Measurements from ENCODE around the gene MAP3K20.

The MAP3K20 gene

DNA sequence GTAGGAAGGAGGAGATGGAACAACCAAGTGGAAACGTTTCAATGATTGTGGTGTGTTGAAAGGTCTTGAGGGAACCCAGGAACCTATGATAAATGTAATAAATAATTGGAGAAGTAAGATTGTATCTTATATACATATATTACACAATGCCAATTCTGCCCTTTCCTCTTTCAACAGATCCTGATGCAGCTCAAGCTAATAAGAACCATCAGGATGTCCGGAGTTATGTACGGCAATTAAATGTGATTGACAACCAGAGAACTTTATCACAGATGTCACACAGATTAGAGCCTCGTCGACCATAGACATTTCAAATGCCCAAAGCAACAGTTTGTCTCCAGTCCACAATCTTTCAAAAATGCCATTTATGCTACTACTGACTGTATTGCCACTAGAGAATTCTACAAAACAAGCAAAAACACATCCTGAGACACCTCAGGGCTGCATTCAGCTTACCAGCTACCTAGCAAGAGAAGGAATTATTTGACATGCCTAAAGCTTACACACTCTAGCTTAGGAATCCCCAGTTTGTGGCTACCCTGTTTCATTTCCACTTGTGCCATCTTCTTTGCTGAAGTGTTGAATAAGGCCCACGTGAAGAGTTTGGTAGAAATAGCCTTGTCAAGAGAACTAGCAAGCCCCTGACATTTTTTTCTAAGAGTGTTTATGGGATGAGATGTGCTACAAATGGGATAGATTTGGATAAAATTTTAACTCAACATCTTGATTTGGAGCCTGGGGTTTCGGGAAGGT is 24.0 kb upstream of the MAP3K20 start:
- DNase-seq, result no peak

DNA sequence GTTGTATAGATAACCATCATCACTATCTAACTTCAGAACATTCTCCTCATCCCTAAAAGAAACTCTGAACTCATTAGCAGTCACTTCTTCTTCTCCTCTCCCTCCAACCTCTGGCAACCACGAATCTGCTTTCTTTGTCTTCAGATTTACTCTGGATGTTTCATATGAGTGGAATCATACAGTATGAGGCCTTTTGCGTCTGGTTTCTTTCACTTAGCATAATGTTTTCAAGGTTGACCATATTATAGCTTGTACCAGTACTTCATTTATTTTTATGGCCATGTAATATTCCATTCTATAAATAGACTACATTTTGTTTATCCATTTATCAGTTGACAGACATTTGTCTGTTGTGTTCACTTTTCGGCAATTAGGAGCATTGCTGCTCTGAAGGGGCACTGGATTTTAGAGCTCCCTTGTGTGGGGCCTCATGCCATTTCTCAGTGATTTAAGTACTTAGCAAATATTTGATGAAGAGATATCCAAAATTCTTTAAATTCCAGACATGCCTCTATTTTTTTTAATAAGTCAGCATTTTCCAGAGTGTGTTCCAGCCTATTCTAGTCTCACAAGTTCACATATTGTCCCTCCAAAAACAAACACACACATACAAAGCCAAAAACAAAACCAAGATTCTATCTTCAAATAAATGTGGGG is 22.5 kb upstream of the MAP3K20 start:
- DNase-seq, result no peak

DNA sequence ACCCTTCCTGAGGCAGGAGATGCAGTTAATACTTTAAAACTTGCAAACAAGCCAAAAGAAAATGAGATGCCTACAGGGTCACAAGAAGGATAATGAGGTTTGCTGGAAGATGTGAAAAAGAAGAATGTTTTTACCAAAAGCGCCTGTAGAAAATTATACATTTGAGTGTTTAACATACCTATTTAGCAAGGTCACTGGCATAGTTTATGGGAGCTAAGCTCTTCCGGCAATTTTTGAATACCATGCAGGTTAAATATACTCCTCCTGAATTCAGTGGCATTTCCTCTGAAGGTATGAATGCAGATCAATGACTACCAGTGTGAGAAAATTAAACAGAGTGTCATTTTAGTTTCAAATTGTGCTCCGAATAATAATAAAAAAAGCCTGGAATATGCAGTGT is 21.2 kb upstream of the MAP3K20 start:
- DNase-seq, result no peak

DNA sequence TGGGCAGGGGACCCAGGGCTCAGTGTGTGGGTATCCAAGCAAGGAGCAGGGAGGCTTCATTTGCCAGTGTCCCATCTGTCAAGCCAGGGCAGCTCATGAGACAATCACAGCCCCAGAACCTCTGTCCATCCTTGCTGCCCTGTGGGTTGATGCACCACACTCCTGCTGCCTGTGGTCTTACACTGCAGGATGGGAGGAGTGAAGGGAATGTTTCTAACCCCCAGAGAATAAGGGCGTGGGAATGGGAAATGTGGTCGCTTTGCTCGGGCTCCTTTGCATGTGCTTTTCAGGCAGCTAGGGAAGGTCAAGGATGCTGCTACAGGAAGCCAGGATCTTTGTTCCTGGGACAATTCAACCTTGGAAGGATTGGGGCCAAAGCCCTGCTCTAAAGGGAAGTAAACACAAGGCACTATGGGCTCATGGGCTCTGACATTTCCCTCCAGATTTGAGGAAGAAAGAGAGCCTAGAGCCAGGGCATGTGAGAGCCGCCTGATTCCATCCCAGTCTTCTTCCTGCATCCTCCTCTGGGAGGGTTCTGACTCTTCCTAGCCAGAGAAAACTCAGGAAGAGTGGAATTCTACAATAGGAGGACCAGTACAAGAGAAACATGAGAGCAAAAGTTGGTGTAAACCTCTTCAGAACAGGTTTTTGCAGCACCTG is 18.8 kb upstream of the MAP3K20 start:
- DNase-seq, result no peak

DNA sequence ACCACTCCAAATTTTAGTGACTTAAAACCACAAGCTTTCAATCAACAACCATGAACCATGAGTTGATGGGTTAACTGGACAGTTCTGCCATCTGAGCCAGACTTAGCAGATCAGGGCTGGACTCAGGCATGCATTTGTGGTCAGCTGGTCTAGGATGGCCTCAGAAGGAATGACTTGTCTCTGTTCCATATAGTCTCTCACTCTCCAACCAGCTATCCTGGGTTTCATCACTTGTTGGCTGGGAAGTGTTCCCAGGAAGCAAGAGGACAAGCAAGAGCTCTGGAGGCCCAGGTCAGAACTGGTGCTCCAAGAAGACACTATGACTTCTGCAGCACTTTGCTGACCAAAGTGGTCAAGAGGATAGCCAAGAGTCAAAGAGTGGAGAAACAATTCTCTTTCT is 17.5 kb upstream of the MAP3K20 start:
- no peak for DNase-seq

DNA sequence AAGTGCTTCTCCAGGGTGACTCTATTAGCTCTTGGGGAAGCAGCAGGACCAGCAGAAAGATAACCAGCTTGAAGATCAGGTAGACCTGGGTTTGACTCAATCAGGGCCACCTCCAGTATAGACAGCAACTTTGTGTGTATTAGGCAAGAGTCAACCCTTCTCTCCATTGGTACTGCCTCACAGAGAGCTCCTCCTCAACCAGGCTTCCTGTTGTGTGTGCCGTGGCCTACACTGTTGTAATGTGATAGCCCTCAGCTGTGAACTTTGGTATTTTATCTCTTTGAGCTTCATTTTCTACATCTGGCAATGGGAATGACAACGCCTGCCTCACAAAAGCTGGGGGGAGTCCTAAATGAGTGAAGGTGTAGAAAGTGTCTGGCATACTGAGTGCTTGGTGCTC is 17.0 kb upstream of the MAP3K20 start:
- no peak for DNase-seq

DNA sequence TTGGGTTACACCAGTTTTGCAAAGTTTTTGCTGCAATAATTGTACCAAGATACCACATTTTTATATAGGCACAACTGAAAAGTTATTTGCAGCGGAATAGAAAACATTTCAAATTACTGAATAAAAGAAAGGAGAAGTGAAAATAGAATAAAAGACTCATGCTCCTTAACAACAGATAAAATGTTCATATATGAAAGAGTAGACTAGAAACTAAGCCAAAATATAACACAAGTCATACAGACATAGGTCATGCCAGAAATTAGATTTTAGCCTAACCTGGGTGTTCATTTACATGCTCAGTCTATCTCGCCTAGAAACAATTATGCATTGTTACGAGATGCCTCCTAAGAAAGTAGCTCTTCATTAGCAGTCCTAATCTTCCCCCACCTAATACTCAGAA is 16.4 kb upstream of the MAP3K20 start:
- DNase-seq, result no peak

DNA sequence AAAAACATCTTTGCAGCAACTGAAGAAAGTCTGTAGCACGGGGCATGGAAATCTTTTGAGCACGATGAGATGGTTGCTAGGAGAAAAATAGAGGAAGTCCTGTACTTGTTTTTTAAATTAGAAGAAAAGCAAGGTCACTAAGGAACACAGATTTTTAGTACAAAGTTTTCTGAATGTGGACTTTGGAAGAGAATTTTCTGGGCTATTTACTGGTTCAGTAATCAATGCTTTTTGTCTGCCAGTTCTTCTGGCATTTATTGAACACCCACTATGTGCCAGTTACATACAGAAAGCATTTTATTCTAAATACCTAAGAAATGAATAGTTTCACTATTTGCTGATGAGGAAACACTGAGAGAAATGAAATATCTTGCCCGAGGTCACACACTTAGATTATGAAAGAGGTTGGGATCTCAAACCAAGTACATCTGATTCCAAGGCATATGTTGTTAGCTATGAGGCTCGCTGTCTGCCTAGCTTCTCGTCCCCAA is 15.6 kb upstream of the MAP3K20 start:
- no peak for DNase-seq

DNA sequence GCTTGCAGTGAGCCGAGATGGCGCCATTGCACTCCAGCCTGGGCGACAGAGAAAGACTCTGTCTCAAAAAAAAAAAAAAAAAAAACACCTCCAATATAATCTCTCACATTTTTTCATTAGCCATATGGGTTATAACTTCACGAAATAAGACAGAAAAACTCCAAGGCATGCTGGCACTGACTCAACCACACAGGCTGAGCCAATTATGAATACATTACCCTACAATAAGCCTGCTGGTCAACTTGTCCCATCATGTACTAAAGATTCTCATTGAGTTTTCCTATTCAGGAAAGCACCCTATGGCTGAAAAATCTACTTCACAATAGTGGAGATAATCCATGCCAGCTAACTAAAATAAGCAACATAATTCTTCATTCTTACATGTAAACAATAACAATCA is 12.8 kb upstream of the MAP3K20 start:
- no peak for DNase-seq

DNA sequence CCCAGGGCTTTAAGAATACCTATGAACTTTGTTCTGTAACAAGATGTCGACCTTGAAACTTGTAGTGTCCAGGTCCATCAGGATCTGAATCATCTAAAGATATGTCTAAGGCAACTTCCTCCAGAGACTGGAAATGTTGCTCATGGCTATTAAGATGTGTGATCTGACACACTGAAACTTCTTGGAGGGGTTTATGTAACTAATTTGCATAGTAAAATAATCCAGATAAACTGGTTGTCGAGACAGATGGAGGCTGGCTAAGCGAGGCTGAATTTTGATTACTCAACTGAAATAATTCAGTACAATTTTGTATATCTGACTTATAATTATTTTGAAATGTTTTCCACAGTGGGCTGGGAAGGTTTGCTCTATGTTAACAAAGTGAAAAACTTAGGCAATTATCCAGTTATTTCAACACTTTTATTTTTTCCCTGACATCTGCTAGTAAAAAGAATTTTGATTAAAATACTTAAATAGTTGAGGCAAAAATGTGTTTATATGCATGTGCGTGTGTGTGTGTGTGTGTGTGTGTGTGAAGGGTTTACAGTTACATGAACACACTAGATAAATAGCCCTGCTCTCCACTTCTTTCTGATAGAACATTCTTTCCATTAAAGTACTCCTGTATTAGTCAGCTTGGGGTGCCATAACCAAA is 11.4 kb upstream of the MAP3K20 start:
- DNase-seq, result no peak

DNA sequence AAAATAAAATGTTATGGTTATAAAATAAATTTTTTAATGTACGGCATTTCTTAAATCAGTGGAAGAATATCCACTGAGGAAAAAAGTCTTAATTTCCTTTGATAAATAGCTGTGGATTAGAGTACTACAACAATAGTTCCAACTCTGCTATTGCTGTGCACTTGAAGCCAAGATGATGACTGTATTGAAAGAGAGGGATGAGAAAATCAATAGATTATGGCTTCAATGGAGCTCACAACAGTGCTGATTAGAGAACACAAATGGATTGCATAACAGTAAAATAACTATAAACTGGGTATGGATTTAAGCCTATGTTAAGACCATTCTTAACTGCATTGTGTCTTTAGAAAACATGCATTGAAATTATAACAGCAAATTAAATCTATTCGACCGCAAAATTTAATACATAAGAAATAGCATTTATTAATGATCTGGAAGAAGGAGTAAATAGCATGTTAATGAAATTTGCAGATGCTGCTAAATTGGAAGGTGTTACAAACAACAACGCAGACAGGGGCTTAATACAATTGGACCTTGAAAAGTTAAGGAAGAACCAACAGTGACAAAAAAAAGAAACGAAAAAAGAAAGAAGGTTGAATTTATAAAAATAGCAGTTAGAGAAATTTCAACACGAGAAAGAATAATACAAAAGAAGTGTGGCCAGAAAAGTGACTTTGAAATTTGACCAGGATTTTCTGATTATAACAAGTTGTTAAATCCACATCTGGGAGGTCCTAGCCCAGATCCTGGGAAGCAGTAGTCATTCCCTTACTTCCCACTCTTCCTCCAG is 8.6 kb upstream of the MAP3K20 start:
- DNase-seq, result no peak

DNA sequence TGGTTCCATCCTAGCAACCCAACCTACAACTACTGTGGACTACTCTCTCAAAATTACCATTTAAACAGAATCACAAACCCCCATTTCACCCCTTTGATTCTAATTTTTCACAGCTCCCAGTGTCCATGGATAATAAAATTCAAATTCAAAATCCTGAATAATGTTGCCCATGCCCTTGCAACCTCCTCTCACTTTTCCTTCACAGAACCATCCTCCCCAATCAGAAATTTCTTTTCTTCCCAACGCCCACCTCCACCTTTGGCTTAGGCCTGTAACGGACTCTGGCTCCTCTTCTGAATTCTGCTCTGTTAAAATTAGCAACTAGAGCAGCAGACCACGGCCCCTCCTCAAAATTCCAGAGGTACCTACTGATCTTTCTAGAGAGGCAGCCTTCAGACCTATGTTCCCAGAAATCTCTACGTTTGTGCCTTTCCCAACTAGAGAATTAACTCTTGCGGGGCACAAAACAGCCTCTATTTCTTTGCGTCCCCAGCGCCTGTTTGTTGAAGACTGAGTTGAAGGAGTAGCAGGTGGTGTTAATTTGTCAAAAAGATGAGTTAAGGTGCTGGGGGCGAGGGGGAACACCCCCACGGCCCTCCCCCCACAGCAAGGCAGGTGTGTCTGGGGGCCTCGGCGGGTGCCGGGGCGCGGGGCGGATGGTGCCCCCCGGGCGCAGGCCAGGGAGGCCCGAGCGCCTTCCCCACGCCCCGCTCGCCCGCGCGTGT is 428 bp upstream of the MAP3K20 start:
- DNase-seq, result no peak

DNA sequence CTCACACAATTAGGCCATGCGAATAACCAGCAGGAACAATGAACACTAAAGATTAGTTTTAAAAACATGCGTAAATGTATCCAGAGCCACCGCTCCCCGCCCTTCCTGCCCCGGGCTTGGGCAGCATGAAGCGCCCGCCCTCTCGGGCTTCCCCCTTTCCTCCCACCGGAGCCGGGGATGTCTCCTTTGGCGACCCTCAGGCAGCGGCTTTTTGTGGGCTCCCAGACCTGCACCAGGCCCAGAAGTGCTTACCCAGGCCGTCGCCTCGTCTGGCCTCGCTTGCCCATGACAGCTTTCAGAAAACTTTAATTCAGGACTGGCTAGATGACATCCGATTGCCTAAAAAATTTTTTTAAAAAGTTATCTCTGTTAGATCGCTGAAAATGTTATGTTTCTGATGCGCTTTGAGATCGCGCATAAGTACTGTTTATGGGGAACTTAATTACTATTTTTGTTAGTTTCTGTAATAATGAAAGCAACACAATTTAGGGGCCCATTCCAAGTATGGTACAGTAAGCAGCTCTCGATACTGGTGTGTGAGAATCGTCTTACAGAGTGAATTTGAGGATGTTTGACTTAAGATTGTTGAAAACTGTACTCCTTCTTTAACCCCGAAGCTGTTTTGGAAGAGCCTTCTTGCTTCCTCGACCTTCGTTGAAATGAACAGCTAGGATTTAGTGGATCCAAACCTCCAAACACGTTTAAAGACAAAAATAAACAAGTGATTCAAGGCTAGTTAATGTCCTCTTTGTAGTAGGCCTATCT is 1.1 kb downstream of the MAP3K20 start:
- no peak for DNase-seq

DNA sequence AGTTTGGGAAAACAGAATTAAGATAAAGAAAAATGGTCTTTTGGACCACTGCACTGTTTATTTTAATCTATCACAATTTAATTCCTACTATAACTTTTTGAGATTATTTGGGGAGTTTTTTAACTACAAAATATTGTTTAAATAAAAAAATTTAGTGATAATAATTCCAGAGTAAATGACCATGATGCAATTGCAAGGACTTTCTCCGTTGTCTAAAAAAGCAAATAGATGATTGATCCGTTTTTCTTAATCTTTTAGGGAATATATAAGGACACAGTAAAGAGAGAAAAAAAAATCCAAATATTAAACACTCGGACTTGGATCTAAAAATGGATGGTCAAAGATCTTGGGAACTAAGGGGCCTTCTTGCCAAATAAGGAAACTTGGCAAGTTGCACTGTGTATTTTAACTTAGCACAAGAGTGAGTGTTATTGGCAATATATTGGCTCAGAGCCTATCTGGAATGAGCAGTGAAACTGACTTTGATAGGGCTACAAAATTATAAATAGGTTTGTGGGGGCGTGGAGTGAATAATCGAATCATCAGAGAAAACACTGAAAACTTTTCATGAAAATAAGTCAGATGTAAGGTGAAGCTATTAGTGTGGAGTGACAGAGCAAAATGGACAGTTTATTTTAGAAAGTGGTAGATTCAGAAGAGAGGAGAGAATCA is 2.0 kb downstream of the MAP3K20 start:
- DNase-seq, result no peak

DNA sequence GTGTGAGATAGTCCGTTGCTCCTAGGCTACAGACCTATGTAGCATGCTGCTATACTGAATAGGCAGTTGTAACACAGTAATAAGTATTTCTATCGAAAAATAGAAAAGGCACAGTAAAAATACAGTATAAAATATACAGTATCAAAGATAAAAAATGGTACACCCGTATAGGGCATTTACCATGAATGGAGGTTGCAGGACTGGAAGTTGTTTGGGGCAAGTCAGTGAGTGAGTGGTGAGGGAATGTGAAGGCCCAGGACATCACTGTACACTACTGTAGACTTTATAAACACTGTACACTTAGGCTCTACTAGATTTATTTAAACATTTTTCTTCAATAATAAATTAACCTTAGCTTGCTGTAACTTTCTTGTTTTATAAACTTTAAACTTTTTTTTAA is 3.5 kb downstream of the MAP3K20 start:
- DNase-seq, result no peak

DNA sequence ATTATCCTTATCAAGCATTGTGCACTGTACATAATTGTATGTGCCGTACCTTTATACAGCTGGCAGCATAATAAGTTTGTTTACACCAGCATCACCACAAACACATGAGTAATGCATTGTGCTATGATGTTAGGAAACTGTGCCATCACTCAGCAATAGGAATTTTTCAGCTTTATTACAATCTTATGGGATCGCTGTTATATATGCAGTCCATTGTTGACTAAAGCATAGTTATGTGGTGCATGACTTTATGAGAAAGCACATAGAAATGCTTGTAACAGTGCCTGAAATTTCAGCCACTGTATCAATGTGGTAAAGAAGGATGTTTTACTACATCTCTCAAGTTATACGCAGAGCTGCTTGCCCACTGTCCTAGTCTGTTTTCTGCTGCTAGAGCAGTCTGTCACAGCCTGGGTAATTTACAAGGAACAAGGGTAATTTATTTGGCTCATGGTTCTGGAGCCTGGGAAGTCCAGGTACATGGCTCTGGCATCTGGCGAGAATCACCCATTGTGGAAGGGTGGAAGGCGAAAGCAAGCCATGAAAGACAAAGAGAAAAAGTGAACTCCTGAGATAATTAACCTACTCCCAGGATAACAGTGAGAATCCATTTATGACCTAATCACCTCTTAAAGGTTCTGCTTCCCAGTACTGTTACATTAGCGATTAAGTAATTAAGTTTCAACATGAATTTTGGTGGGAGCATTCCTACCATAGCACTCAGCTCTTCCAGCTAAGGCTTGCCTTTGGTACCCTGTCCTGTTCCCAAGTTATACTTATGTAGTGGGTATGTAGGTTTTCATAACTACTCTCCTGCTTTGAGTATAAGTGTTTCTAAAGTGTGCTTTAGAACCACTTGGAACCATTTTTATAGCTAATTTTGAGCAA is 4.6 kb downstream of the MAP3K20 start:
- DNase-seq, result no peak

DNA sequence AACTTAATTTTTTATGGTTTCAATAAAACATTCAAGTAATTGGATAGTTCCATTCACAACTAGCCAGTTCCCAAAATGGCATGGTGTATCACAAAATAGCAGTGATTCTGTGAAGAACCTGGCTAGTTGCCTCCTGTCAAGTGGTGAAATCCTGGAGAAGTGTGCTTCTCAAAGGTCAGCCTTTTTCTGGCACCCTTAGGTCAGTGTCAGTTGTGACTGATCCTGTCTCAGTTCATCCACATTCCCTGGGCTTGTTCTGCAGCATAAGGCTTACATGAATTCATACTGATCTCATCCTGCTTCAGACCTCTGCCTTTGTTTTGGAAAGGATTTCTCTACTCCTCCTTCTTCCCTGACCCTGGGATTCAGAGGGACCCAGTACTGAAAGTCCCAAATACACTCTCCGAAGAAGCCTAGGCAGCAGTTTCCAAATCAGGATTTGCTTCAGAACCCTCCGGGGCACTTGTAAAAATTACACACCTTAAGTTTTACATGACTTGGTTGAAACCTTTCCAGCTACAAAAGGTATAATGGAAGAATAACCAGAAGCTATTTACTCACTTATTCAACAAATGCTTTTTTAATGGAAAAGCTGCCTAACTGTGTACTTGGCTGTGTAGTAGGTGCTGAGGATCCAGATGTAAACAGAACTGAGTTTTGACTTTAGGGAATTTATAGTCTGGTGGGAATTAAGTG is 11.0 kb downstream of the MAP3K20 start:
- no peak for DNase-seq

DNA sequence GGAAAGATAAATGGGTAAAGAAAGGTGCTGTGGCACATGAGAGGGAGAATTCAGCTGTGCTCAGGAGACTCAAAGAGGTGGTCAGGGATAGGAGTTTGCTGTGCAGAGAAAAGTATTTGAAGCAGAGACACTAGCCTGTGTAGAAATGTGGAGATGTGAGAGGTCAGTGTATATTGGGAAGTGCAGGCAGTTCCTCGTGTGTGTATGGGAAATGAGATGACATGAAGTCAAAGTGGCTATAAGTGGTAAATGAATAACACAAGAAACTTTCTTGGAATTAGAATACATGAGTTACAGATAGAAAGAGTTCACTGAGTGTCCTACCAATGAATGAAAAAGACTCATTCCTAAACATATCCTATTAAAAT is 11.6 kb downstream of the MAP3K20 start:
- DNase-seq, result no peak
